ENCODE results near the gene ACVR2B.

ACVR2B gene

GRCh38 chr3:38457111-38458003 lies 3.7 kb downstream of the ACVR2B start:
- DNase-seq: no peak

DNA sequence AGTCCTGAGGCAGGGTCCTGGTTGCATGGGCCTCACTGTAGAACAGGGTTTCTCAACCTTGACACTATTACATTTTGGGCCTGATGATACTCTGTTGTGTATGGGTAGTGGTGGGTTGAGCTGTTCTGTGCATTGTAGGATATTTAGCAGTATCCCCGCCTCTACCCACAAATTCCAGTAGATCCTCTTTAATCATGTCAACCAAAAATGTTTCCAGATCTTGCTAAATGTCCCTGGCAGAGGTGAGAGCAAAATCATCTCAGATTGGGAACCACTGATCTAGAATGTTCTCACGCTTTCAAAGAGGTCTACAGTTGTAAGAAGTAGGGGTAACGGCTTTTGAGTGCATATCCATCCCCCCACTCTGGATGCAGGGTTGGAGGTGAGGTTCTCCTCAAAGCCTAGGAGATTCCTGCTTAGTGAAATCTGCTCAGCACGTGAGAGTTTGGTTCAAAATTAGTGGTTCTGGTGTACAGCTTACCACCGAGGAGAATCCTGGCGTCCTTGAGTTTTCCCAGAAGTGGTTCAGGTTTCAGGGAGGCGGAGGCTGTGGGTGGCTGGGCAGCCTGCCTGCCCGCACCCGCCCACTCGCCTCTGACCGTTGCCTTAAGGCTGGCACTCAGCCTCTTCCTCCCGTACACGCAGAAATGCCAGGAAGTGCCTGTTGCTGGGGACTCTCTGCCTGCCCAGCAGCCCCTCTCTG lies 5.3 kb downstream of the ACVR2B start:
- DNase-seq: no peak

- peak; percentile 26 for DNase-seq
Measured at GRCh38 chr3:38459499-38460048, 5.9 kb downstream of the ACVR2B start.

- no peak for DNase-seq
Measured at GRCh38 chr3:38460377-38461270, 6.9 kb downstream of the ACVR2B start.

- no peak for DNase-seq
Measured at GRCh38 chr3:38465588-38466154, 12.0 kb downstream of the ACVR2B start.

DNA sequence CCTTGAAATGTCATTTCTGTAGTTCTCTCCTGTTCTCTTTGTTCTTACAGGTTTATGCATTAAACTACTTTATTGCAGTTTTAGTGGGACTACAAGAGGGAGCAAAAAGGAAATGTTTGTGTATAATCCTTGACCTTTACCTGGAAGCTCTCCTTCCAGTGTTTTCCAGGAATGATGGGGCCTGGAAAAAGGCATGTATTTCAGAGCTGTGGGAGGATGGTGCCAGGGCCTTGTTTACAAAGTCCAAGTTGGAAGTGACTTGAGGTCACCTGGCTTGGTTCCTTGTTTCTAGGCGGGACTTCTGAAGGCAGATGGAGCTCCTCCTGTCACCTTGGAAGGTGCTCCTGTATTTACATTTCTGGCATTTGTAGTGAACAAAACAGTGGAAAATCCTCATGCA lies 15.1 kb downstream of the ACVR2B start:
- DNase-seq: no peak

- DNase-seq: no peak
Measured at GRCh38 chr3:38469852-38470251, 16.2 kb downstream of the ACVR2B start.

GRCh38 chr3:38471260-38471857 lies 17.7 kb downstream of the ACVR2B start:
- DNase-seq: no peak

- no peak for DNase-seq
Measured at GRCh38 chr3:38472342-38472741, 18.7 kb downstream of the ACVR2B start.

DNA sequence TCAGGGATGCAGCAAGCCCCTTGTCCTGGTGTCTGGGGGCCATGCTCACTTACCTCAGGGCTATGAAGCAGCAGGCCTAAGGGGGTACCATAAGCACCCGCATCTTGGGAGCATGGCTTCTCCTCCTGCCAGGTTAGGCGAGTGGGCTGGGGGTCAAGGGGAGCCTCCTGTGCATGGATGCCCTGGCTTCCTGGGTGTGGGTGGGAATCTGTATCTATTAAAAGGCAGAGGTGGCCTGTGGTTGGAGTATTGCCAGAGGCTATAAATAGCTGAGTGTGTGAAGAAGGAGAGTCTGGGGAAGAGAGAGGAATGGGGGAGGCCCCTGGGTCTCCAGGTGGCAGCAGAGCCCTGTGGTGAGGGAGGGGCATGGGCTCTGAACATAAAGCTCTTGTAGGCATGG lies 19.5 kb downstream of the ACVR2B start:
- DNase-seq: no peak

- no peak for DNase-seq
Measured at GRCh38 chr3:38474928-38475605, 21.4 kb downstream of the ACVR2B start.

- DNase-seq: no peak
Measured at GRCh38 chr3:38475716-38476115, 22.0 kb downstream of the ACVR2B start.

DNA sequence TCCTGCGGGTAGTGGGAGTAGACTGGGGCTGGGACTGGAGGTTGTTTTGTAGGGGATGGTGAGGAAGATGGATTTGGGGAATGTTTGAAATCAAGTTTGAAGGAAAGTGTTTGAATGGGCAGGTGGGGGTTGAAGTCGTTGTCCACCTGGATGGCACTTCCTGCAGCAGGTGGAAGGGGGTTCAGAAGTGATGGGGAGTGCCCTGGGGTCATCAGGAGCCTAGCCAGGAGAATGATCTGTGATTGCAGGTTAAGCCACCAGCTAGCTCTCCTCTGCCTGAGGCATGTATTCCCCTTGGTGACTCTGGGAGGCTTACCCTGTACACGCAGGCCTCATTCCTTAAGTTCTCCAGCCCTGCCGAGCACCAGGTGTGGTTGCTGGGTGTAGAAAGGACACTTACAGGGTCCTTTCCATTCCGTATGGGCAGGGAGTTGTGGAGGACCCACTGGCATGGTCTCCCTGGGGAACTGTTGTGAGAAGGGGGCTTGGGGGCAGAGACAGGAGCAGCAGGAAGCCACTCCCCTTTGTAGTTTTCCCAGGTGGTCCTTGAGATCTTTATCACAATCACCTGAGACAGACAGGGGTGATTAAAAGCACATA lies 22.6 kb downstream of the ACVR2B start:
- DNase-seq: no peak

- DNase-seq: no peak
Measured at GRCh38 chr3:38477057-38477820, 23.5 kb downstream of the ACVR2B start.

DNA sequence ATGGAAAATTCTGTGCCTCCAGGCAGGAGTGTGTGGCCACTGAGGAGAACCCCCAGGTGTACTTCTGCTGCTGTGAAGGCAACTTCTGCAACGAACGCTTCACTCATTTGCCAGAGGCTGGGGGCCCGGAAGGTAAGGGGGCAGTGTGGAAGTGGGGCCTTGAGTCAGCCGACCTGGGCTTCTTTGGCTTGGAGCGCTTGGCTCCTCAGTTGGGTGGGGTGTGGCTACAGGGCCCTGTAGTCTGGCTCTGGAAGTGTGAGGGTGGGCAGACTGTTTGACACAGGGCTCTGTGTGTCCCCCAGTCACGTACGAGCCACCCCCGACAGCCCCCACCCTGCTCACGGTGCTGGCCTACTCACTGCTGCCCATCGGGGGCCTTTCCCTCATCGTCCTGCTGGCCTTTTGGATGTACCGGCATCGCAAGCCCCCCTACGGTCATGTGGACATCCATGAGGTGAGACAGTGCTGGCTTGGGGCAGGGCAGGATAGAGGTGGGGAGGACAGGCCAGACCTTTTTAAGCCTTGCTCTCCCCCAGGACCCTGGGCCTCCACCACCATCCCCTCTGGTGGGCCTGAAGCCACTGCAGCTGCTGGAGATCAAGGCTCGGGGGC lies 24.3 kb downstream of the ACVR2B start:
- no peak for DNase-seq

GRCh38 chr3:38478901-38479300 lies 25.2 kb downstream of the ACVR2B start:
- DNase-seq: no peak

- DNase-seq: no peak
Measured at GRCh38 chr3:38479431-38480092, 25.9 kb downstream of the ACVR2B start.

- no peak for DNase-seq
Measured at GRCh38 chr3:38480093-38480445, 26.4 kb downstream of the ACVR2B start.

DNA sequence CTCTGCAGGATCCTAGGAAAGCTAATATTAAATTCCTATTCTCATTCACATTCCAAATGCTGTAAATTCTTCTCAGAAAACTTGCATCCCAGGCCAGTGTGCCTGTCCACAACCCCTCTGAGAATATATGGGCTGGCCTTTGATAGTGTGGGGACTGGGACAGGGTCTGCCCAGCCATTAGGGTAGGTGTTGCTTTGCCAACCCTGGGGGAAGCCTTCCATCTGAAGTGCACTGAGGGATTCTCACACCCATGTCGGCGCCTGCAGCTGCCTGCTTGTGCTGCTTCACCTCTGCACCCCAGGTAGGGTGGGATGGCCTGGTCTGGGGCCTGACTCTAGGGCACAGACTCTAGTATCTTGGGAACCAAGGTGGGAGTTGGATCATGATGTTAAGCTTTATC lies 27.2 kb downstream of the ACVR2B start:
- DNase-seq: no peak
